Left cardiac atrium (tissue), 4 donors: ENCODE data around the gene KRT25. TPM values are rescaled to one million over a fixed set of nuclear protein-coding genes. Genes with fewer than 3 reads are reported as not detected.
A peak's percentile ranks its signal among the peaks of the same experiment; 100 is the strongest.

Experiments used
- ATAC-seq, 2 donors: fragments of 200-7000 bp; cut with Tn5 transposase; one replicate each; pipeline ENCODE4 v1.9.1; 2020; ENCODE audit warnings: mild to moderate bottlenecking in 2 of 2, moderate library complexity in 2 of 2
- DNase-seq: peaks from one replicate; pipeline ENCODE4 v3.0.0-alpha.2; 2020
- intact Hi-C, 2 donors: fragments of 100-400 bp; cut with DNase I; formaldehyde crosslinking; loops; one replicate each; pipeline versions ENCODE4 v1.14.1 to v1.15.1; 2022 to 2023
- total RNA-seq, 2 donors: library from RNA; stranded (reverse); fragmentation: NEBNext Ultra II Directional; extraction: Animal tissue kit (Norgen Biotek cat#: 25700); gene quantifications; one replicate each; pipeline ENCODE4 v1.2.1, GENCODE V29; 2021
- donor health status: DM: no; HTN: yes; CAD: no.
- donor health status: DM: no; HTN: yes; CAD: no; lungs with severe emphysema.
- donor health status: DM: yes; HTN: yes; CAD: no.
- donor health status: Dilated cardiomyopathy.

Gene KRT25
- total RNA-seq, 2 donors from 2014 or later = not detected

- ATAC-seq (no peak), DNase-seq (no peak)
- intact Hi-C loops = no loop called here
Measured at GRCh38 chr17:40705584-40705983, 49.5 kb downstream of the KRT25 start.

GRCh38 chr17:40703652-40704051 lies 51.5 kb downstream of the KRT25 start, which contains the start of gene KRT24:
Gene KRT24 (minus strand): TSS chr17:40703752. CDS start chr17:40703693, 59 bp downstream.
- DNase-seq (no peak), ATAC-seq (no peak)
- intact Hi-C loops = no loop called here

GRCh38 chr17:40702271-40702670 lies 52.9 kb downstream of the KRT25 start:
- DNase-seq (no peak), ATAC-seq (no peak)
- intact Hi-C loops = no loop called here

- intact Hi-C loops = no loop called here
- DNase-seq (no peak), ATAC-seq (no peak)
Measured at GRCh38 chr17:40699853-40700252, 55.3 kb downstream of the KRT25 start.

GRCh38 chr17:40699371-40699770 lies 55.8 kb downstream of the KRT25 start:
- ATAC-seq (peak in 1 of 2 donors; percentile 61), DNase-seq (no peak)
- intact Hi-C loops = no loop called here

Other genes with a start within 250 kb of the KRT25 start
- gene CCR7, start 189.9 kb downstream of the KRT25 start, total RNA-seq = under 1 TPM; 0.29 to 0.53 TPM
- gene SMARCE1, start 107.5 kb downstream of the KRT25 start, total RNA-seq = 10 to 100 TPM; 62.2 to 68.9 TPM
- gene KRT222, start 90.2 kb downstream of the KRT25 start, total RNA-seq = 1 to 10 TPM in 1 of 2 donors, not detected in 1; 1.3 TPM
- gene KRT24, start 51.6 kb downstream of the KRT25 start, total RNA-seq = not detected
- gene KRT26, start 16.9 kb upstream of the KRT25 start, total RNA-seq = not detected
- gene KRT27, start 27.2 kb upstream of the KRT25 start, total RNA-seq = not detected
- not detected for gene KRT28, start 44.6 kb upstream of the KRT25 start, total RNA-seq
- gene KRT10, start 67.3 kb upstream of the KRT25 start, total RNA-seq = 10 to 100 TPM; 57.0 to 68.8 TPM
- gene KRT12, start 111.9 kb upstream of the KRT25 start, total RNA-seq = not detected
- gene KRT20, start 129.9 kb upstream of the KRT25 start, total RNA-seq = not detected
- under 1 TPM in 1 of 2 donors, not detected in 1; 0.29 TPM for gene KRT23, start 182.3 kb upstream of the KRT25 start, total RNA-seq
- not detected for gene KRT39, start 211.6 kb upstream of the KRT25 start, total RNA-seq
- gene KRT40, start 229.0 kb upstream of the KRT25 start, total RNA-seq = not detected
- gene KRTAP3-3, start 238.8 kb upstream of the KRT25 start, total RNA-seq = not detected
- gene KRTAP3-2, start 244.6 kb upstream of the KRT25 start, total RNA-seq = not detected